Psoas muscle (tissue), 8 donors: ENCODE measurements around the gene MVD. TPM values are rescaled to one million over a fixed set of nuclear protein-coding genes. Genes with fewer than 3 reads are reported as not detected.

Source experiments
- ATAC-seq, 4 donors: fragments of 200-7000 bp; cut with Tn5 transposase; one replicate each; pipeline ENCODE4 v1.9.1; 2020; ENCODE audit warnings: moderate library complexity in 3 of 4, mild to moderate bottlenecking in 2 of 4
- DNase-seq, 2 donors: peaks; one replicate each; pipeline ENCODE4 v3.0.0-alpha.2; 2020
- H3K27ac ChIP-seq: fragments of 200-600 bp; one replicate; pipeline ENCODE4 v1.8.0; 2022
- H3K27me3 ChIP-seq, 3 donors: fragments of 200-600 bp in 1 of 3; one replicate each; pipeline versions ENCODE4 v1.6.1 to v1.8.0; 2013 to 2022; ENCODE audit warnings: low read length in 2 of 3, mild to moderate bottlenecking in 2 of 3, moderate library complexity in 1 of 3; ENCODE audit not compliant: insufficient read depth in 3 of 3
- H3K36me3 ChIP-seq, 2 donors: fragments of 200-600 bp in 1 of 2; one replicate each; pipeline versions ENCODE4 v1.6.1 to v1.8.0; 2013 to 2022; ENCODE audit warnings: low read depth in 1 of 2, mild to moderate bottlenecking in 1 of 2, moderate library complexity in 1 of 2; ENCODE audit not compliant: insufficient read depth in 1 of 2
- H3K4me1 ChIP-seq: fragments of 200-600 bp; one replicate; pipeline ENCODE4 v1.8.0; 2022
- H3K4me3 ChIP-seq: fragments of 200-600 bp; one replicate; pipeline ENCODE4 v1.8.0; 2022; ENCODE audit warnings: mild to moderate bottlenecking
- H3K9me3 ChIP-seq: fragments of 200-600 bp; one replicate; pipeline ENCODE4 v1.8.0; 2022
- WGBS, 3 donors: extraction: QIAGEN DNeasy Blood & Tissue Kit; methylation state at CpG; one replicate each; pipeline versions ENCODE4 v1.1.6 to v1.1.7; 2013; 5-methylcytosine and 5-hydroxymethylcytosine counted together
- intact Hi-C, 2 donors: fragments of 100-400 bp; cut with DNase I; formaldehyde crosslinking; loops; one replicate each; pipeline versions ENCODE4 v1.11.0 to v1.14.2; 2022
- polyA plus RNA-seq, 3 donors: library from polyadenylated mRNA; stranded (reverse); fragments of 200-250 nt; gene quantifications; one replicate each; pipeline ENCODE4 v1.2.3, GENCODE V29; 2013
- total RNA-seq, 4 donors: library from RNA; stranded (reverse); fragmentation: NEBNext Ultra II Directional in 2 of 4; extraction: Animal tissue kit (Norgen Biotek cat#: 25700) in 2 of 4; gene quantifications; one replicate each; pipeline versions ENCODE4 v1.2.1 to v1.2.4, GENCODE V29; 2021 to 2023
- TF ChIP-seq, protein P1 (sequence below): fragments of 200-600 bp; IDR thresholded peaks from one replicate; pipeline ENCODE4 v1.8.0; 2022; ENCODE audit warnings: antibody characterized with exemption
- donor health status: healthy with polysubstance abuse.
- donor health status: DM: no; HTN: no; CAD: no; lungs with moderate emphysema.
- donor health status: Bipolar disorder and iron deficiency.
- donor health status: healthy.
- donor health status: DM: yes; HTN: yes; CAD: no.
- donor health status: DM: no; HTN: no; CAD: no.
- donor health status: DM: no; HTN: no; CAD: no.
- donor health status: DM: yes; HTN: yes; CAD: no.

The MVD gene
- total and polyA plus RNA-seq, 7 donors = 11.7 to 26.8 (median 15.9) TPM

DNA sequence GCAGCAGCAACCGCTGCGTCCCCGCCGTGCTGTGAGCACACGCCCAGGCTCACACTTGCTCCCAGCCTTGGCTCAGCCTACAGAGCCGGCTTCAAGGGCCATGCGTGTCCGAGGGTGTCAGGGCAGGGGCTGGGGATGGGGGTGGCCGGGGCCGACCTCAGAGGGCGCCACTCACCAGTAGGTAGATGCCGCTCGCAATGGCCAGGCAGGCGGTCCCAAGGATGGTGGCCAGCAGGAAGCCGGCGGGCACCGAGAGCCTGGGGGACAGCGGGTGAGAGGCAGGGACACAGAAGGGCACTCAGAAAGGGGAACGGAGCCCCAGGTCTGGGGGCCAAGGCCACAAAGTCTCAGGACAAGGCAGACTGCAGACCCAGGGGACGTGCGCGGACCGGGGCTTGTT is 16.9 kb downstream of the MVD start:
- DNase-seq (no peak), ATAC-seq (no peak)
- Histone ChIP-seq H3K36me3 (no peaks in the 10 kb centered on the region), H3K9me3 (no peaks in the 10 kb centered on the region), H3K4me3 (no peak overlapping the region), H3K4me1 (peaks cover 3% of the 10 kb centered on the region), H3K27ac (no peak overlapping the region), H3K27me3 (peaks cover 0 to under 1% (median 0%) of the 10 kb centered on the region in 3 donors)
- TF ChIP-seq, protein P1, sequence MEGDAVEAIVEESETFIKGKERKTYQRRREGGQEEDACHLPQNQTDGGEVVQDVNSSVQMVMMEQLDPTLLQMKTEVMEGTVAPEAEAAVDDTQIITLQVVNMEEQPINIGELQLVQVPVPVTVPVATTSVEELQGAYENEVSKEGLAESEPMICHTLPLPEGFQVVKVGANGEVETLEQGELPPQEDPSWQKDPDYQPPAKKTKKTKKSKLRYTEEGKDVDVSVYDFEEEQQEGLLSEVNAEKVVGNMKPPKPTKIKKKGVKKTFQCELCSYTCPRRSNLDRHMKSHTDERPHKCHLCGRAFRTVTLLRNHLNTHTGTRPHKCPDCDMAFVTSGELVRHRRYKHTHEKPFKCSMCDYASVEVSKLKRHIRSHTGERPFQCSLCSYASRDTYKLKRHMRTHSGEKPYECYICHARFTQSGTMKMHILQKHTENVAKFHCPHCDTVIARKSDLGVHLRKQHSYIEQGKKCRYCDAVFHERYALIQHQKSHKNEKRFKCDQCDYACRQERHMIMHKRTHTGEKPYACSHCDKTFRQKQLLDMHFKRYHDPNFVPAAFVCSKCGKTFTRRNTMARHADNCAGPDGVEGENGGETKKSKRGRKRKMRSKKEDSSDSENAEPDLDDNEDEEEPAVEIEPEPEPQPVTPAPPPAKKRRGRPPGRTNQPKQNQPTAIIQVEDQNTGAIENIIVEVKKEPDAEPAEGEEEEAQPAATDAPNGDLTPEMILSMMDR = no peak
- intact Hi-C loops = no loop called here
- WGBS, 3 donors = 86 to 87% (median 87%) methylated on average over 22 to 23 of the region's 23 CpGs

GRCh38 chr16:88645455-88645854 is 17.4 kb downstream of the MVD start:
- no peak overlapping the region for H3K4me3 ChIP-seq
- H3K27ac ChIP-seq = no peak overlapping the region
- 91 to 93% (median 91%) methylated on average over 16 of the region's 16 CpGs for WGBS, 3 donors
- H3K36me3 ChIP-seq = no peaks in the 10 kb centered on the region
- ATAC-seq (no peak), DNase-seq (no peak)
- intact Hi-C loops = no loop called here
- no peaks in the 10 kb centered on the region for H3K9me3 ChIP-seq
- TF ChIP-seq, protein P1 = no peak
- H3K27me3 ChIP-seq = peaks cover 0 to 5% (median 3%) of the 10 kb centered on the region in 3 donors
- H3K4me1 ChIP-seq = no peaks in the 10 kb centered on the region

DNA sequence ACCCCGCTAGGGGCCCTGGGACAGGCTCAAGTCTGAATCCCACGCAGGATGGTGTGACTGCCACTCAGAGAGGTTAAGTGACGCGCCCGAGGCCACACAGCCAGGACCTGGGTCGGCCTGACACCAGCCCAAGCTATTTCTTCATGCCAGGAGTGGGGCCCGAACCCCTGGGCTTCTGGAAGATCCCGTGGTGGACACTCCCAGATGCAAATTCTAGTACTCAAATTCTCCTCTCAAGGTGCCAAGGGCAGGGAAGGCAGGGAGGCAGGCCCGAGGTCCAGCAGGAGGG is 19.3 kb downstream of the MVD start:
- Histone ChIP-seq H3K27me3 (peaks cover 0 to 24% (median 11%) of the 10 kb centered on the region in 3 donors), H3K9me3 (no peaks in the 10 kb centered on the region), H3K4me3 (no peak overlapping the region), H3K36me3 (no peaks in the 10 kb centered on the region), H3K27ac (no peak overlapping the region), H3K4me1 (no peaks in the 10 kb centered on the region)
- ATAC-seq (no peak), DNase-seq (no peak)
- intact Hi-C loops = no loop called here
- WGBS, 3 donors = 85 to 87% (median 86%) methylated on average over 6 to 9 of the region's 9 CpGs
- TF ChIP-seq, protein P1 = no peak

- H3K9me3 ChIP-seq = no peaks in the 10 kb centered on the region
- TF ChIP-seq, protein P1 = no peak
- H3K4me3 ChIP-seq = no peak overlapping the region
- peaks cover 0 to 29% (median 14%) of the 10 kb centered on the region in 3 donors for H3K27me3 ChIP-seq
- DNase-seq = no peak
- H3K27ac ChIP-seq = no peak overlapping the region
- no peaks in the 10 kb centered on the region for H3K4me1 ChIP-seq
- ATAC-seq = no peak
- 81 to 85% (median 84%) methylated on average over 31 to 58 of the region's 58 CpGs for WGBS, 3 donors
- H3K36me3 ChIP-seq = no peaks in the 10 kb centered on the region
- intact Hi-C loops = no loop called here
These were observed 19.8 kb downstream of the MVD start for GRCh38 chr16:88642881-88643643.
